DMS114 treated with DMSO at 0.1 percent for 48 hours (cell line): ENCODE results near the gene CSNK2A1.
"Not testable (repeated sequence)": the region's sequence is repeated elsewhere in the genome, so short reads cannot be mapped to it uniquely, and the experiment has no call there.

Source experiments
- DNase-seq: peaks from one replicate; lab custom pipeline; 2025; ENCODE audit not compliant: unreplicated experiment; lab: John Stamatoyannopoulos, UW

CSNK2A1 gene

GRCh38 chr20:496126-496696 is 47.4 kb downstream of the CSNK2A1 start:
- DNase-seq: no peak

GRCh38 chr20:492159-492558 is 51.4 kb downstream of the CSNK2A1 start:
- DNase-seq: no peak

- no peak for DNase-seq
Observed at GRCh38 chr20:487655-488054, 55.9 kb downstream of the CSNK2A1 start.

- DNase-seq: no peak
Observed at GRCh38 chr20:483815-484644, 59.6 kb downstream of the CSNK2A1 start.

- no peak for DNase-seq
Observed at GRCh38 chr20:481167-481566, 62.4 kb downstream of the CSNK2A1 start.

GRCh38 chr20:480044-480443 is 63.5 kb downstream of the CSNK2A1 start:
- no peak for DNase-seq

GRCh38 chr20:479487-479886 is 64.1 kb downstream of the CSNK2A1 start:
- DNase-seq: no peak

- peak; percentile 44 for DNase-seq
Observed at GRCh38 chr20:478949-479429, 64.6 kb downstream of the CSNK2A1 start.

GRCh38 chr20:478010-478948 is 65.3 kb downstream of the CSNK2A1 start:
- DNase-seq: no peak

GRCh38 chr20:476561-477249 is 66.9 kb downstream of the CSNK2A1 start:
- not testable (repeated sequence) for DNase-seq

- DNase-seq: no peak
Observed at GRCh38 chr20:475463-476357, 67.9 kb downstream of the CSNK2A1 start.

GRCh38 chr20:474581-474980 is 69.0 kb downstream of the CSNK2A1 start:
- no peak for DNase-seq

- no peak for DNase-seq
Observed at GRCh38 chr20:472889-473292, 70.7 kb downstream of the CSNK2A1 start.

- no peak for DNase-seq
Observed at GRCh38 chr20:472137-472846, 71.3 kb downstream of the CSNK2A1 start.

- DNase-seq: no peak
Observed at GRCh38 chr20:469746-470490, 73.7 kb downstream of the CSNK2A1 start.

GRCh38 chr20:467755-468154 is 75.8 kb downstream of the CSNK2A1 start:
- no peak for DNase-seq

GRCh38 chr20:462199-462991 is 81.2 kb downstream of the CSNK2A1 start, which contains the start of gene TBC1D20:
TBC1D20 (minus strand) TSS chr20:462533; CDS start chr20:462405, 128 bp downstream.
- peak; percentile 61 for DNase-seq
